HUES64 (cell line): ENCODE results near the gene NTF3.

Experiments used
- H3K27ac ChIP-seq: 2 replicates; pipeline ENCODE4 v1.7.0; 2013; ENCODE audit warnings: low read depth, low read length, inconsistent platforms
- H3K27me3 ChIP-seq: 2 replicates; pipeline ENCODE4 v1.6.1; 2013; ENCODE audit warnings: mild to moderate bottlenecking, low read length; ENCODE audit not compliant: insufficient read depth
- H3K36me3 ChIP-seq: 2 replicates; pipeline ENCODE4 v1.6.1; 2013; ENCODE audit warnings: mild to moderate bottlenecking, low read length; ENCODE audit not compliant: insufficient read depth
- H3K4me1 ChIP-seq: 2 replicates; pipeline ENCODE4 v1.6.1; 2013; ENCODE audit warnings: mild to moderate bottlenecking, low read length, moderate library complexity; ENCODE audit not compliant: insufficient read depth
- H3K4me3 ChIP-seq: 2 replicates; pipeline ENCODE4 v1.5.1; 2013; ENCODE audit warnings: mild to moderate bottlenecking, low read length, moderate library complexity
- H3K9ac ChIP-seq: 2 replicates; pipeline ENCODE4 v1.6.1; 2013; ENCODE audit warnings: mild to moderate bottlenecking, low read depth, low read length
- H3K9me3 ChIP-seq: 2 replicates; pipeline ENCODE4 v1.6.1; 2013; ENCODE audit warnings: low read depth, low read length; ENCODE audit not compliant: insufficient read depth
- WGBS: fragments of 150-250, 120-280 bp; methylation state at CpG from one replicate; pipeline ENCODE4 v1.1.7; 2013; ENCODE audit warnings: missing lambda C conversion rate; 5-methylcytosine and 5-hydroxymethylcytosine counted together

Gene NTF3

DNA sequence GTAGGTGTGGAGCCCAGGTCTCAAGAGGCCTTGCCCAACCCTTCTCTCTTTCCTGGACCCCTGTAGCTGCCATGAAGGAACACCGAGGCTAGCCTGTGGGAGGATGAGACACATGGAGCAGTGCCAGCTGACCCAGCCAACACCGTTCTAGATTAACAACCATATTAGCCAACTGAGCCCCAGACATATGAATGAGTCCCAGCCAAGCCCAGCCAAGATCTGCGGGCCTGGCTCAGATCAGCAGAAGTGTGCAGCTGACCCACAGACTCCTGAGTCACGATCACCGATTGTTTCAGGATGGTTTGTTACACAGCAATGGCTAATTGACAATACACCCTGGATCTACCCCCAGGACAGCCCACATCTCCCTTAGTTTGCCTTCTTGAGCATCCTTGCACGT, 82.1 kb downstream of the NTF3 start:
- Histone ChIP-seq H3K9ac (no peak overlapping the region), H3K4me1 (peaks cover 14% of the 10 kb centered on the region), H3K27ac (no peak overlapping the region), H3K9me3 (no peaks in the 10 kb centered on the region), H3K4me3 (no peak overlapping the region), H3K27me3 (no peaks in the 10 kb centered on the region), H3K36me3 (no peaks in the 10 kb centered on the region)
- WGBS = 94% methylated on average over 6 of the region's 6 CpGs

DNA sequence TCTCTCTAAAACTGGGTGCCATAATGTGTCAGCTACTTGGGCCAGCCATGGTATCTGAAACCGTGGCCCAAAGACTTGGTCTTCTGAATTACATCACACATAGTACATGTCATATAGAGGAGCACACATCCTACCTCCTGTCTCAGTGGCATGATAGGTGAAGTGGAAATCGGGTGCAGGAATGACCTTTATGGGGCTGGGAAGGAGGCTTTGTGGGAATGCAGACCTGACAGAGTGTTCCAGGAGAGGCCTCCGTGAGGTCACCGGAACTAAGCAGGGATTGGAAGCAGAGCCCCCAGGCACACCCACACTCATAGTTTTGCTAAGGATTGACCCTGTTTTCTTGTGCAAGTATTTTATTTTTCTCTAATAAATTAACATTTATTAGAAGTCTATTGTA, 82.6 kb downstream of the NTF3 start:
- Histone ChIP-seq H3K36me3 (no peaks in the 10 kb centered on the region), H3K4me1 (peaks cover 14% of the 10 kb centered on the region), H3K9ac (no peak overlapping the region), H3K27ac (no peak overlapping the region), H3K4me3 (no peak overlapping the region), H3K9me3 (no peaks in the 10 kb centered on the region), H3K27me3 (no peaks in the 10 kb centered on the region)
- 93% methylated on average over 4 of the region's 4 CpGs for WGBS

DNA sequence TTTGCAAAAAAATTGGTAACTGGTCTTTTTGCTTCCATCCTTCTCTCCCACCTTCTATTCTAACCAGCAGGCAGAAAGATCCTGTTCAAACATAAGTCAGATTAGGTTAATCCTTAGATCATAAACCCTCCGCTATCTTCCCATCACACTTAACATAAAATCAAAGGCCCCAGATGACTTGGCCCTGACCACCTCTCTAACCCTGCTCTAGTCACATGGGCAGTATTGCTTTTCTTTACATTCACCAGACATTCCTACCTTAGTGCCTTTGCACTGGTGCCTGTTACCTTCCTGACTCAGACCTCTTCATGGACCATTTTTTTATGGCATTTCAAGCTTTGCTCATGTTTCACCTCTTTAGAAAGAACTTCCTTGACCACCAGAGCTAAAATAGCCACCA, 83.5 kb downstream of the NTF3 start:
- H3K27me3 ChIP-seq = no peaks in the 10 kb centered on the region
- 95% methylated on average over 1 of the region's 1 CpG for WGBS
- H3K27ac ChIP-seq = no peak overlapping the region
- H3K36me3 ChIP-seq = no peaks in the 10 kb centered on the region
- no peak overlapping the region for H3K4me3 ChIP-seq
- H3K9ac ChIP-seq = no peak overlapping the region
- H3K4me1 ChIP-seq = peaks cover 14% of the 10 kb centered on the region
- H3K9me3 ChIP-seq = no peaks in the 10 kb centered on the region

DNA sequence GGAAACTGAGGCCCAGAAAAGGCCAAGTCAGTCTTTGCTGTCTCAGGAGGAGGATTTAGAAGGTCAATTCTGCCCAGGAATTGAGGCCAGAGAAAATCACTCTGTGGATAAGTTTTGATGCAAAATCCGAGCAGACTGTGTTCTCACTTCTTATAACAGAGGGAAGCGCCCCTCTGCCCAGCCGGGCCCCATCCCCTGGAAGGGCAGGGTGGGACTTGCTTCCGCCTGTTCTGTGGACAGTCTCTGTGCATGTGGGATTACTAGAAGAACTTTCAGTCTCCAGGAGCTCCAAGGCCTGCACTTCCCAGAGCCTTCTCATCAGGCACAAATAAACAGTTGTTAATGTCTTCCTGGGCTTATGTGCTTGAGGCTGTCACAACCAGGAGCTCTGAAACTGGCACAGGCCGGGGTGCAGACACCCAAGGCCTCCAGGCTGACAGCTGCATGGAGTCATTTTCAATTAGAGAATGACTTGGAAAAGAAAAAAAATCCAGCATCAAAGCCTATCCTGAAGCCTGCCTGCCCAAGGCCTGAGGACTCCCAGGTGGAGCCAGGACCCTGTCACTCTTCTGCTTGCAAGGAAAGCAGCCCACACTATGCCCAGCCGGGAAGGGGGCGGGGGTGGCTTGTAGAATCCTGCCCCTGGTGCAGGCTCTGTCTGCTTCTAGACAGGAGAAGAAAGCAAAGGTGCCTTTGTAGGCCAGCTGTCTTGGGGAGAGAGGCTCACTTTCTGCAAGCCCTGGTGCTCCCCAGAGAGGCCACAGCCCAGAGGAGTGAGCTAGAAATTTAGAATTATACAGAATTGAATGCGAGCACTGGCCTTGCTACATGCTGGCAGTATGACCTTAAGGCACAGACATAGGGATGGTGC, 84.7 kb downstream of the NTF3 start:
- H3K9me3 ChIP-seq = no peaks in the 10 kb centered on the region
- H3K4me1 ChIP-seq = peaks cover 14% of the 10 kb centered on the region
- H3K27ac ChIP-seq = no peak overlapping the region
- WGBS = 80% methylated on average over 8 of the region's 8 CpGs
- H3K4me3 ChIP-seq = no peak overlapping the region
- no peaks in the 10 kb centered on the region for H3K36me3 ChIP-seq
- H3K9ac ChIP-seq = no peak overlapping the region
- H3K27me3 ChIP-seq = no peaks in the 10 kb centered on the region

DNA sequence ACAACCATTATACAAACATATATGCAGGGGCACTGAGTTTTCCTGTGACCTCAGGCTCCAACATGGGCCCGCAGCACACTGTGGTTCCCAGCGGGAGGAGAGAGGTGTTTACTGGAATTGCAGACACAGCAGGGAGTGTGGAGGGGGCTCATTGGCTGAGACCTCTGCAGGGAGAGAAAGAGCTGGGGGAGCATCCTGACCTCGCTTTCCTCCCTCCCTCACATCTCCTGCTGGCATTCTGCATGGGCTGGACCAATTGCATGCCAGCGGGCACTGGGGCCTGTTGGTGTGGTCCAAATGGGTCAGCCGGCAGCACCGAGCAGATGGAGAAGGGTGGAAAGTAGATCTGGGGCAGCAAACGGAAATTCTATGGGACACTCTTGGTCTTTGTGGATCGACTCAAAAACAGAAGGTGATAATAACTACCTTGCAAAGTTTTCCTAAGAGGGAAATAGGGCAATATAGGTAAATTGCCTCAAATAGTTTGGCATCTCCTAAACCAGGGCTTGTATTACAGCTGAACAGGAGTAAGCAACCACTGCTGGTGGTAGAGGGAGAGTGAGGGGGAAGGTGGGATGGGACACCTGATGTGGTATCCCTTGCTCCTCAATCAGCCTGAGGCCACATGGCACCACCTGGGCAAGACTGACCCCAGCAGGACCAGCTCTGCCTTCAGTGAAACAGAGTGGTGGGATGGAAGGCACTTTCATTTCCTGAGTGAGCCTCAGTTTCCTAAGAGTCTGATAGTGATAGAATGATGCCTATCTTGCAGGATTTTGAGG, 86.9 kb downstream of the NTF3 start:
- Histone ChIP-seq H3K36me3 (no peaks in the 10 kb centered on the region), H3K4me3 (no peak overlapping the region), H3K9me3 (no peaks in the 10 kb centered on the region), H3K4me1 (peaks cover 14% of the 10 kb centered on the region), H3K27me3 (no peaks in the 10 kb centered on the region), H3K27ac (no peak overlapping the region), H3K9ac (no peak overlapping the region)
- 57% methylated on average over 8 of the region's 8 CpGs for WGBS

DNA sequence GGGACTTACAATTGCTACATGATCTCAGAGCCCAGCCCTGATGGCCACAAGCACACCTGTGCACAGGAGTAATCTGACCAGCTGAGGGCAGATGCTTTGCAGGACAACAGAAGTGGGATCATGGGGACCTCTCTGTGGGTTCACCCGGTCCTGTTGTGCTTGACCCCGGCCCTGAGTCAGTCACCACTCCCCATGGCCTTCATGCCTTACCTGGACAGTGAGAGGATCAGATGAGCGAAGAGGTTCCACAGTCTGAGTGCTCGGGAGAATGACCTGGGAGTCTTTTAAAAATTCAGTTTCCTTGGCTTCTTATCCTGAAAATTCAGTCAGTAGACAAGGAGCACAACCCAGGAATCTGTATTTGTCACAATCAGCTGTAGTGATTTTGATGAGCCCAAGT, 88.1 kb downstream of the NTF3 start:
- no peaks in the 10 kb centered on the region for H3K27me3 ChIP-seq
- H3K36me3 ChIP-seq = no peaks in the 10 kb centered on the region
- H3K9me3 ChIP-seq = no peaks in the 10 kb centered on the region
- peaks cover 14% of the 10 kb centered on the region for H3K4me1 ChIP-seq
- no peak overlapping the region for H3K9ac ChIP-seq
- H3K4me3 ChIP-seq = no peak overlapping the region
- 90% methylated on average over 4 of the region's 4 CpGs for WGBS
- H3K27ac ChIP-seq = no peak overlapping the region

DNA sequence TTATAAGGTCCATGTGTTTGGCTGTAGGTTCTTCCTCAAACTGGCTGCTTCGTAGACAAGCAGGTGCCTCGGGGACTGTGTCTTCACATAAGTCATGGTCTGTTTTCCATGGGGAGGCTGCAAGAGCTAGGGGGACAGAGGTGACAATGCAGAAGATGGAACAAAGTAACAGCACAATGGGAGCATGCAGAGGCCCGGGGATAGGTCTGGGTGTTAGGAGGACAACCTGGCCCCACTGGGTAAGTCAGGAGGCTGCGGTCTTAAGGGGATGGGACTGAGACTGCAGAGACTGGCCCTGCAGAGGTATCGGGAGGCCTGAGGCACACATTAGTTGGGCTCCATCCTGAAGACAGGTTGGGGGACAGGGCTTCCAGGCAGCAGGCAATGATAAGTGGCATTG, 88.9 kb downstream of the NTF3 start:
- Histone ChIP-seq H3K4me3 (no peak overlapping the region), H3K27me3 (no peaks in the 10 kb centered on the region), H3K9me3 (no peaks in the 10 kb centered on the region), H3K9ac (no peak overlapping the region), H3K4me1 (peaks cover 14% of the 10 kb centered on the region), H3K27ac (no peak overlapping the region), H3K36me3 (no peaks in the 10 kb centered on the region)
- WGBS = 94% methylated on average over 5 of the region's 5 CpGs

DNA sequence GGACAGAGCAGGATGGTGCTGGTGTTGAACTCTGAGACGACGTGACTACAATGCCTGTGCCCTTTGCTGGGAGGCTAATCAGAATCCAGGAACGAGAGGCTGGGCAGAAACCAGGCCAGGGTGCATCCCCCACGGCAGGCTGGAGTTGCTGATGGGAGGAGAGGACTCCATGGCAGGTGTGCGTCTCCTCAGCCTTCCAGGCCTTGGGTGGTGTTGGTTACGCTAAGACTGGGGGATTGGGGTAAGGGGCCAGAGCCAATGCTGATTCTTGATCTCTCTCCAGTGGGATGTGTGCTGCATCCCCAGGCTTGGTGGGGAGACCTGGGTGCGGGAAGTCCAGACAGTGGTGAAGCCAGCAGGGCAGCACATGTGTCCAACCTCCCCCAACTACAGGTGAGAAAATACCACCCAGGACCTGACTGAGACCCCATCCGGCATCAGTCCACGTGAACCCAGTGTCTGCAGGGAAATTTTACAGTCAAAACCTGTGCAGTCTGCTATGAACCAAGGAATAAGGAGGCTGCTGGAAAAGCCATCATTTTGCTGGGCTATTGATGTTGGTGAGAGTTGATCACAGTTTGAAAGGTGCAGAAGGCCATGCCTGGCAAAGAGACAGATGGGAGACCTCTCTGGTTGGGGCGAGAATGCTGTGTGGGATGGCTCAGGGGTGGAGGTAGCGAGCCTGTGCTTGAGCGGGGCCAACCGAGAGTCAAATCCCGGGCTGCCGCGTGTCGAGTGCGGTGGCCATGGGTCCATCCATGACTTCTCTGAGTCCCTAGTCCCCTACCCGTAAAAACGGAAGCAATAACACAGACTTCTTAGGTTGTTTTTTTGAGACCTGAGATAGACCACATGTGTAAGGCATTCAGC, 89.8 kb downstream of the NTF3 start:
- no peaks in the 10 kb centered on the region for H3K27me3 ChIP-seq
- H3K4me1 ChIP-seq = peaks cover 14% of the 10 kb centered on the region
- H3K27ac ChIP-seq = no peak overlapping the region
- no peaks in the 10 kb centered on the region for H3K9me3 ChIP-seq
- no peak overlapping the region for H3K9ac ChIP-seq
- no peak overlapping the region for H3K4me3 ChIP-seq
- WGBS = 96% methylated on average over 20 of the region's 20 CpGs
- no peaks in the 10 kb centered on the region for H3K36me3 ChIP-seq

DNA sequence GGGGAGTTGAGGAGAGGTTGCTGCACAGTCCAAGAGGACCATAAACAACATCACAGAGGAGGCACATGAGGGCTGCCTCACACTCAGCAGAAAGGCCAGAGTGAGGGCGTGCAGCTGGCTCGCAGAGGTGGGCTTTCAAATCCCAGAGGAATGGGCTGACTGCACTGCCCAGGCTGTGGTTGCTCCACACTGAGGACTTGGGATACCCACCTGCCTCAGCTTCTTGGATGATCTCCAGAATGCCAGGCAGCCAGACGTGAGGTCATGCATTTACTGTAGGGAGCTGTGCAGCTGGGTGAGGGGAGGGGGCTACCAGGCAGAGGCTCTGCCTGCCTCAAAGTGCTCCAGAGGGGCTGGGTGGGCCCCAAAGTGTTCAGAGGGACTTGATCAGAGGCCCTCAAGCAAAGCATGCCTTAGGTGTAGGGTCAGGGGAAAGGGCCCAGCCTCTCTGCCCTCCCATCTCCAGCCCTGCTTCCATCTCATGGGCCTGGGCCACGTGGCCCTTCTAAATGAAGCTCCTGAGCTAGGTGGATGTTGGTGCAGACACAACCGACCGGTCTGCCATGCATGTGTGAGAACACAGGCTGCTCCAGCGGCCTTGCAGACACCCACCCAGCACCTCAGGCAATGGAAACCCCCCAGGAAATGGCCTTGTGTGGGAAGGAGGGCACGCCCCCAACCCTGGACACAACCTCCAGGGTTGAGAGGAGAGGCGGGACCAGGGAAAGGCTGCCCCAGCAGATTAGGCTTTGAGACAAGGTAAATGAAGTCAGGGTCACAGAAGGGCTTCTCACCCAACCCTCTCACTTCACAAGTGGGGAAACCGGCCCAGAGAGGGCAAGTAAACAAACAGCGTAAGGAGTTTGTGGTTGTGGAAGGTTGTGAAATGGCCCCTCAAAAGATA, 90.8 kb downstream of the NTF3 start:
- Histone ChIP-seq H3K4me3 (no peak overlapping the region), H3K9ac (no peak overlapping the region), H3K27me3 (no peaks in the 10 kb centered on the region), H3K9me3 (no peaks in the 10 kb centered on the region), H3K36me3 (no peaks in the 10 kb centered on the region), H3K27ac (no peak overlapping the region), H3K4me1 (peaks cover 10% of the 10 kb centered on the region)
- 86% methylated on average over 9 of the region's 11 CpGs for WGBS

DNA sequence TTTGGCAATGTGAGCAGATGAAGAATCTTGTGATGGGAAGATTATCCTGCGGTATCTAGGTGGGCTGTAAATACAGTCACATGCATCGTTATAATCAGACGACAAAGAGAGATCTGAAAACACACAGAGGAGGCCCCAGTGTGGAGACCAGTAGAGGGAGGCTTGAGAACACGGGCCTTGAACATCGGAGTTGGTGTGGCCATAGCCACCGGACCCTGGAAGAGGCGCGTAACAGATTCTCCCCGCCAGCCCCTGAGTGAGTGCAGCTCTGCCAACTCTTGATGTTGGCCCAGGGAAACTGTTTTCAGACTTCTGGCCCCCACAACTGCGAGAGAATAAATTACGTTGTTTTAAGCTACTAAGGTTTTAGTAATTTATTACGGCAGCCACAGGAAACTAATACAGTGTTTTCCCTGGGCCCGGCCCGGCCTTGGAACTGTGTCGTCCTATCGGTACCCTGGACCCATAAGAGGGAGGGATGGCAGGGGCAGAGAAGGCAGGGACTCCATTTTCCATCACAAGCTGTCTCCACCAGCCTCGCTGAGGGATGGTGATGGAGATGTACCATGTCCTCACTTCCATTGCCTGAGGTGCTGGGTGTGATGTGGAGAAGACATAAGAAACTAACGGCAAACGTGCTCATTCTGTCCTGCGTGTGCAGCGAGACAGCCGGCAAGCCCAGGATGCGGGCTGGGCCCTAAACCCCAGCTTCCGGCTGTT, 91.6 kb downstream of the NTF3 start:
- Histone ChIP-seq H3K9me3 (no peaks in the 10 kb centered on the region), H3K27ac (no peak overlapping the region), H3K4me1 (peaks cover 4% of the 10 kb centered on the region; the same call in 1 of the 2 replicates), H3K27me3 (no peaks in the 10 kb centered on the region), H3K36me3 (no peaks in the 10 kb centered on the region), H3K9ac (no peak overlapping the region), H3K4me3 (no peak overlapping the region)
- WGBS = 92% methylated on average over 24 of the region's 24 CpGs
